ENCODE data around the gene FOXA2.

DNA sequence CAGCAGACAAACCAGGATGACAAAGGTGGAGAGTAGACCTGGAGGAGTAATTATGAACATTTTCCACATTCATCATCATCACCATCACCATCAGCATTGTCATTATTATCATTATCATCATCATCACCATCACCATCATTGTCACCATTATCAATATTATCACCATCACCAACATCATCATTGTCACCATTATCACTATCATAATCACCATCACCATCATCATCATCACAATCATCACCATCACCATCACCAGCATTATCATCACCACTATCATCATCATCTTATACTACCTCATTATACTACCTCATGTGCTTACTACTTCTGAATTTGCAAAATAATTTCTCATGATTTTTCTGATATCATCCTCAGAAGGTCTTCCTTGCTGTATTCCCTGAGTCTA lies 39.3 kb downstream of the FOXA2 start:
- TF ChIP-seq, protein P1, sequence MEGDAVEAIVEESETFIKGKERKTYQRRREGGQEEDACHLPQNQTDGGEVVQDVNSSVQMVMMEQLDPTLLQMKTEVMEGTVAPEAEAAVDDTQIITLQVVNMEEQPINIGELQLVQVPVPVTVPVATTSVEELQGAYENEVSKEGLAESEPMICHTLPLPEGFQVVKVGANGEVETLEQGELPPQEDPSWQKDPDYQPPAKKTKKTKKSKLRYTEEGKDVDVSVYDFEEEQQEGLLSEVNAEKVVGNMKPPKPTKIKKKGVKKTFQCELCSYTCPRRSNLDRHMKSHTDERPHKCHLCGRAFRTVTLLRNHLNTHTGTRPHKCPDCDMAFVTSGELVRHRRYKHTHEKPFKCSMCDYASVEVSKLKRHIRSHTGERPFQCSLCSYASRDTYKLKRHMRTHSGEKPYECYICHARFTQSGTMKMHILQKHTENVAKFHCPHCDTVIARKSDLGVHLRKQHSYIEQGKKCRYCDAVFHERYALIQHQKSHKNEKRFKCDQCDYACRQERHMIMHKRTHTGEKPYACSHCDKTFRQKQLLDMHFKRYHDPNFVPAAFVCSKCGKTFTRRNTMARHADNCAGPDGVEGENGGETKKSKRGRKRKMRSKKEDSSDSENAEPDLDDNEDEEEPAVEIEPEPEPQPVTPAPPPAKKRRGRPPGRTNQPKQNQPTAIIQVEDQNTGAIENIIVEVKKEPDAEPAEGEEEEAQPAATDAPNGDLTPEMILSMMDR (IDR thresholded peaks at IDR 0.05) = no peak
- TF ChIP-seq POLR2A (IDR thresholded peaks at IDR 0.05) = no peak
- no peak for TF ChIP-seq POLR2AphosphoS5 (IDR thresholded peaks at IDR 0.05)

Data from prostate gland (tissue), 2 donors.